RCC 7860 (cell line): ENCODE results near the gene TMEM232.

ENCODE experiments used
- DNase-seq: peaks from one replicate; pipeline ENCODE4 v3.0.0-alpha.2; 2015; ENCODE audit warnings: low spot score
- FAIRE-seq: peaks from 2 replicates; lab custom pipeline; 2012; peaks lifted over from hg19 to GRCh38; lab: Jason Lieb, UNC

Gene TMEM232

DNA sequence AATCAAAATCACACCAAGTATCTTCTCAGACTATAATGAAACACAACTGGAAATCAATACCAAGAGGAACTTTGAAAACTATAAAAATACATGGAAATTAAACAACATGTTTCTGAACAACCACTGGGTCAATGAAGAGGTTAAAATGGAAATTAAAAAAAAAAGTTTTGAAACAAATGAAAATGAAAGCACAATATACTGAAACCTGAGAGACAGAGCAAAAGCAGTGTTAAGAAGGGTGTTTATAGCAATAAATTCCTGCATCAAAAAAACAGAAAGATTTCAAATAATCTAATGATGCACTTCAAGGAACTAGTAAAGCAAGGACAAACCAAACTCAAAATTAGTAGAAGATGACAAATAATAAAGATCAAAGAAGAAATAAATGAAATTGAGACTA lies 92.0 kb downstream of the TMEM232 start:
- DNase-seq, result no peak
- no peak for FAIRE-seq

DNA sequence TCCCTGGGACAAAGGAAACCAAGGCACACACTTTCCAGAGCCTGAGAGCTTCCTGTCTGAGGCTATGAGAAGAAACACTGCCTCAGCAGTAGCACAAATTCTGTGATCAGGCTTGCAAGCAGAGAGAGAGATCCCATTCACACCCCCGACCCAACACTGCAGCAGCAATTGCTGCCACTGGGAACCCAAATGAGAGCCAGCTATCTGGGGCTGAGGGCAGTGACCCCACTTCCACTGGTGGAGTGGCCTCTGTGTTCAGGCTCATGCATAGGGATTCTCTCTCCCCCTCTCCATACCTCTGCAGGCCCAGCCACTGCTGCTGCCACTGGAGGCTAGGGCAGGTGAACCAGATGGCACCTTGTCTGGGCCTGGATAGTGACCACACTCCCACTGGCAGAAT lies 95.2 kb downstream of the TMEM232 start:
- no peak for DNase-seq
- FAIRE-seq, result no peak

GRCh38 chr5:110630350-110630749 lies 96.1 kb downstream of the TMEM232 start:
- no peak for FAIRE-seq
- no peak for DNase-seq

DNA sequence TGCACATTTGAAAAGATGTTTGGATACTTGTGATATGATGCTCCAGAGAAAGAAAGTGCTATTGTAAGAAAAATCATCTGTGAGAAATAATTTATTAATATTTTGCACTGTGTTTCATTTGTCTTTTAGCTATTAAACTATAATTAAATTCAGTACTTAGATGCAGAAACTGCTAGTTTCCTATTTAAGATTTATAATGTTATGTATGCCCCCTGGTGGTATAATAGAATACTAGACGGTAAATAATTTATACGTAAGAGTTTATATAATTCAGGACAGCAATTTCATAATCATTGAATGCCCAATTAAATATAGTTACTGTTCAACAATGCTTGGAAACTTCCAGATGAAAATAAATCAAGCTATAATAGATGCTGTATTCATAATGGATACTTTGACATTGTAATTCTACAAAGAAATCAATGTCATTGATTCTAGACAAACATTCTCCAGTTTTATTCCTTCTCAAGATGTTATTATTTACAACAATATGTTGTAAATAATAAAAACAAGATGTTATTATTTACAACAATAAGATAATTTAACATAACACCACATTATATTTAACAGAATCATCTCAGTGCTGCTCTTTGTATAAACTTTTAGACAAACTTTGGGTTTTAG lies 101.0 kb downstream of the TMEM232 start:
- FAIRE-seq (peak; percentile 84), DNase-seq (peak; percentile 46)

- no peak for DNase-seq
- FAIRE-seq, result no peak
These were observed 102.6 kb downstream of the TMEM232 start for GRCh38 chr5:110623874-110624273.

- FAIRE-seq, result no peak
- no peak for DNase-seq
These were observed 107.5 kb downstream of the TMEM232 start for GRCh38 chr5:110618941-110619340.

- FAIRE-seq (no peak), DNase-seq (no peak)
These were observed 110.5 kb downstream of the TMEM232 start for GRCh38 chr5:110616009-110616408.

DNA sequence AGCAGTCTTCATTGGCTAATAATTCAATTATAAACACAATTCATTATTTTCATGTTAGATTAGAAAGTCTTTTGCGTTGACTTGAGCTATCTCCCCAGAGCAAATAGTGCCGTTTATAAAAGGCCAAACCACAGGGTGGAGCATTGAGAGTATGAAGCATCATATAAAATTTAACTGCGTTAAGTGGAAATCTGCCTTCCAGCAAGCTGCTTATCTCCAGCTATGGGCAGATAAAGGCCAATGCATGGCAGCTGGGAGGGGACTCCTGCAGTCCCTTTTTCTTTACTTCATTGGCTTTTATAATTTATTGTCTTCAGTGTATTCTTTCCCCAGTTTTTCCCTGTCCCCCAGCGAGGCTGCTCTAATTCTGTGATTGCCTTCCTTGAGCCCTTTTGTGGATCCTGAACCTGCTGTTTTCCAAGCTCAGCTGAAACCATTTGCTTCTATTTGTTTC lies 113.7 kb downstream of the TMEM232 start:
- FAIRE-seq (no peak), DNase-seq (no peak)

GRCh38 chr5:110611817-110612216 lies 114.7 kb downstream of the TMEM232 start:
- DNase-seq (no peak), FAIRE-seq (no peak)

DNA sequence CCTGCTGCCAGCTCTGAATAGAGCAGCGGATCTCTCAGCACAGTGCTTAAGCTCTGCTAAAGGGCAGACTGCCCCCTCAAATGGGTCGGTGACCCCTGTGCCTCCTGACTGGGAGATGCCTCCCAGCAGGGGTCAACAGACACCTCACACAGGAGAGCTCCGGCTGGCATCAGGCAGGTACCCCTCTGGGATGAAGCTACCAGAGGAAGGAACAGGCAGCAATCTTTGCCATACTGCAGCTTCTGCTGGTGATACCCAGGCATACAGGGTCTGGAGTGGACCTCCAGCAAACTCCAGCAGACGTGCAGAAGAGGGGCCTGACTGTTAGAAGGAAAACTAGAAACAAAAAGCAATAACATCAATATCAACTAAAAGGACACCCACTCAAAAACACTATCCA lies 131.6 kb downstream of the TMEM232 start:
- FAIRE-seq (no peak), DNase-seq (no peak)

GRCh38 chr5:110590187-110590586 lies 136.3 kb downstream of the TMEM232 start:
- no peak for FAIRE-seq

DNA sequence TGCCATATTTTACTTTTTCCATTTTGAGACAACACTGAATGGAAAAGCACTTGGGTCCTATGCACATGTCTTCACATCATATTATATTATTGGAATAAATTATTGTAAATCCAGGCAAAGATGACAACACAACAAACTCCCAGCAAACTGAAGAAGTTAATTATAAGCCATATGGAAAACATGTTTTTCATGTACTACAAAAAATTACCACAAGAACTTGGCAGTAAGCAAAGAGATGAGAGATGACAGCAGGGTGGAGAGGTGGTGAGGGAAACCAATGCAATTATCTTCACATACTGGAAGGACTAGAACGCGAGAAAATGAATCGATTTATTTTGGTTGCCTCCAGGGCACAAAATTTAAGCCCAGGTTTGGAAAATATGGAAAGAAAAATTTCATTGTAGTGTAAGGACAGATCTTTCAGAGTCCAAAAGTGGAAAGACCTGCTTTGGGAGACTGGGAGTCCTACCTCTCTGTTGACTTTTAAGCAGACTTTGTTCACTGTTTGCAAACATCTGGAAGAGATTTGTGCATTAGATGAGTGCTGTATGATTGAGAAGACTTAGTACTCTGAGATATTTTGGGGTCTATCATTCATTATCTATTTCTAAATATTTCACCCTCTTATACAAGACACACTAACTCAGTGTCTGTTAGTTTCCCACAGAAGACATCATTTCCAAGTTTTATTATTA lies 138.0 kb downstream of the TMEM232 start:
- DNase-seq (no peak), FAIRE-seq (no peak)

More at GRCh38 chr5:110590187-110590586, 136.3 kb downstream of the TMEM232 start:
- DNase-seq, result no peak

GRCh38 chr5:110580625-110581024 lies 145.8 kb downstream of the TMEM232 start:
- FAIRE-seq (no peak), DNase-seq (no peak)

DNA sequence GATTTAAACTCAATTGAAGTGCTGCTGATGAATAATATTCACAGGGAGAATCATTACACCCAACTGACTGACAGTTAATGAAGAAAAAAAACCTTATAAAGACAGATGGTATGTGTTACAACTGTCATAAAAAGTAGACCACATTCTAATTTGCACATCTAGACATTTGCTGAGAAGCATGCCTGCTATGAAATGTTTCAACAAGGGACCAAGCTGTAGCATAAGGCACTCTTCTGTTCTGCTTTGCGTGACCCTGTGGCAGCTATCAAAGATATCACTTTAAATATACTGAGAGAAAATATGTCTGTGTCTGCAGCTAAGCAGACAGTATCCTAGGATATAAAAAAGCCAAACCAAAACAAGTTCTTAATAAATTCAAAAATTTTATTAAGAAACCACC lies 153.7 kb downstream of the TMEM232 start:
- DNase-seq (no peak), FAIRE-seq (no peak)

GRCh38 chr5:110562191-110562590 lies 164.3 kb downstream of the TMEM232 start:
- FAIRE-seq (no peak), DNase-seq (no peak)

GRCh38 chr5:110561510-110561909 lies 165.0 kb downstream of the TMEM232 start:
- DNase-seq (no peak), FAIRE-seq (no peak)

DNA sequence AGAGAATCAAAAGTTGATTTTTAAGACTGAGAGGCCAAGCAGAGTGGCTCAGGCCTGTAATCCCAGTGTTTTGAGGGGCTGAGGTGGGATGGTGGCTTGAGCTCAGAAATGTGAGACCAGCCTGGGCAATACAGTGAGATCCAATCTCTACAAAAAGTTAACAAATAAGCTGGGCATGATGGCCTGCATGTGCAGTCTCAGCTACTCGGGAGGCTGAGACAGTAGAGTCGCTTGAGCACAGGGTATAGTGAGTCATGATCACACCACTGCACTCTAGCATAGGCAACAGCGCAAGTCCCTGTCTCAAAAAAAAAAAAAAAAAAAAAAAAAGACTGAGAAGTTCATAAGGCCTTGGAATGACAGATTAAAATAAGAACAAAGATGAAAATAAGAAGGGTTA lies 177.2 kb downstream of the TMEM232 start:
- no peak for FAIRE-seq
- DNase-seq, result no peak

- peak; percentile 69 for FAIRE-seq
These were observed 178.3 kb downstream of the TMEM232 start for GRCh38 chr5:110548171-110548570.

DNA sequence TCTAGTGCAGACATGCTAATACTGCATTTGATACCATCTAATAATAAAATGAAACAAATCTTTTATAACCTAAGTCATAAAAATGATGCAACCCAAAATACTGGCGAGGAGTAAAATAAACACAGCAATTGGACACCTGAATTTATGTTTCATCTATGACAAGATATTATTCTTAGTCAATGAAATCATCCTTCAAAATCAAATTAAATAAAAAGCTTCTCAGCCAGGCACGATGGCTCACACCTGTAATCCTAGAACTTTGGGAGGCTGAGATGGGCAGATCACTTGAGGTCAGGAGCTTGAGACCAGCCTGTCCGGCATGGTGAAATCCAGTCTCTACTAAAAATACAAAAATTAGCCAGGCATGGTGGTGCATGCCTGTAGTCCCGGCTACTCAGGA lies 179.0 kb downstream of the TMEM232 start:
- DNase-seq (no peak), FAIRE-seq (no peak)

More at GRCh38 chr5:110548171-110548570, 178.3 kb downstream of the TMEM232 start:
- DNase-seq, result no peak

DNA sequence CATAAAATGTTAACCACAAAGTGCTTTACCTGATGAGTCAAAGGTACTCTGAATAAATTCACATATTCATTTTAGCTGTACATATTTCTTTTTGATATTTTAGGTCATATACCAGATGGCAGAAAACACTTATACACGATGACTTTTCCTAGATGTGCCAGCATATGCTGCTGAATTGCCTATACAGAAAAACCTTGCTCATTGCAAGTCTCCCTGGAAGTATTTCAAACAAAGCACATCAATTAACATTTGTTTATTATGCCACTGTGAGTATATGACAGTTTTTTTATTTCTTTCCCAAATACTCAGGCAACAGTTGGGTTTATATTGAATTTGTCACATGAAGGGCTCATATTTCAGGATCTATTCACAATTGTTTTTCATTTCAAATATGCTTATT lies 180.8 kb downstream of the TMEM232 start:
- no peak for FAIRE-seq
- DNase-seq, result no peak

DNA sequence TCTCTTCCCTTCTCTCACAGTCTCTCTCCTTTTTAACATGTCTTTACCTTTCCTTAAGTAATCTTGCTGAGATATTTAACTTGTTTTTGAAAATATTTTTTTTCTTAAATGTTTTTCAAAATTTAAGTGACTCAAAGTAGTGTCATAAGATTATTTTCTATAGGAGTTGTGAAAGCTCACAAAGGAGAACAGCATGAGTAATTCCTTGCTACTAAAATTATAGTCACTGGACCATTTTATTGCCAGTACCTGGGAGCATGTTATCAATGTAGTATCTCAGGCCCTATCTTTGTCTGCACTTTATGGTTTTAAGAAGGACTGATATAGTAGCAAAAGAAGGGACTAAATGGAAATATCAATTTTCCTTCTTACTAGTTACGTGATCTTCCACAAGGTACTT lies 181.9 kb downstream of the TMEM232 start:
- no peak for FAIRE-seq
- DNase-seq, result no peak

GRCh38 chr5:110542949-110543348 lies 183.5 kb downstream of the TMEM232 start:
- no peak for DNase-seq
- FAIRE-seq, result no peak
